GM18502 (cell line): ENCODE results near the gene FRMD8.

Experiments
- ATAC-seq: cut with Tn5 transposase; IDR thresholded peaks from one replicate; pipeline ENCODE4 v1.9.1; 2021; ENCODE audit warnings: mild to moderate bottlenecking; ENCODE audit not compliant: unreplicated experiment, poor library complexity

Gene FRMD8

DNA sequence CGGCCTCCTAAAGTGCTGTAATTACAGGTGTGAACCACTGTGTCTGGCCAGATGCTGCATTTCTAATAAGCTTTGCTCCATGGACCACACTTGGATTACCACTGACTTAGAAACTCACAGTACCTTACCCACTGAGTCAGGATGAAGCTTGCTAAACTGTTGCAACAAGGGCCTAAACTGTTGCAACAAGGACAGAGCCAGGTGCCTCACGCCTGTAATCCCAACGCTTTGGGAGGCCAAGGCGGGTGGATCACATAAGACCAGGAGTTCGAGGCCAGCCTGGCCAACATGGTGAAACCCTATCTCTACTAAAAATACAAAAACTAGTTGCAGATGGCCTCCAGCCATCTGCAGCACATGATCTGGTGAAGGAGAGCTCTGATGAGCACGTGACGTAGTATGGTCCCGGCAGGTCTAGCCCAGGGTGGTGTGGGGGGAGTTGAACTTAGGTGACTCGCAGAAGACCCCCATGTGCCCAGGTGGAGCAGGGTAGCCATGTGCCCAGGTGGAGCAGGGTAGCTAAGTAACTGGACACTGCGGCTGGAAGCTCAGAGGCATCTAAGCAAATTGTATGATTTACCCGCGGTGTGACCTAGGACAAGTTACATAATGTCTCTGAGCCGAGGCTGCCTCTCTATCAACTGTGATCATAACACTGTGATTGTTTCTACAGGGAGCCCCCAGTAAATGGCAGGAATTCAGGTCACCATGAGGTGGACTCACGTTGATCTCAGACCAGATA is 12.4 kb upstream of the FRMD8 start:
- no peak for ATAC-seq

DNA sequence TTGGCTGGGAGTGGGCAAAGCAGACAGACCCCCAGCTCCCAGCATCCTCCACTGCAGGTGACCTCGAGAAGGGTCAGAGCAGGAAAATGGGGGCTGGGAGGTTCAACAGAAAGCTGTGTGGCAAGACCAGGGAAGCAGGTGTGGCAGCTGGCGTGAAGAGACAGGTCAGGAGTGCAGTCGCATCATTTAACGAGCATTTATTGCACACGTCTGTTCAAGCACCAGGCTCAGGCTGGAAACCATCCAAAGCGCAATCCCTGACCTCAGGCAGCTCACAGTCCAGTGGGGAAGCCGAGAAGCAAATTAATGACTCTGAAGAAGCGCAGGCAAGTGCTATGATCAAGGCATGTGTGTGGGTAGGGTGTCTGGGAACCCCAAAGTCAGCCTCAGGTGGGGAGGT is 11.4 kb upstream of the FRMD8 start:
- no peak for ATAC-seq

DNA sequence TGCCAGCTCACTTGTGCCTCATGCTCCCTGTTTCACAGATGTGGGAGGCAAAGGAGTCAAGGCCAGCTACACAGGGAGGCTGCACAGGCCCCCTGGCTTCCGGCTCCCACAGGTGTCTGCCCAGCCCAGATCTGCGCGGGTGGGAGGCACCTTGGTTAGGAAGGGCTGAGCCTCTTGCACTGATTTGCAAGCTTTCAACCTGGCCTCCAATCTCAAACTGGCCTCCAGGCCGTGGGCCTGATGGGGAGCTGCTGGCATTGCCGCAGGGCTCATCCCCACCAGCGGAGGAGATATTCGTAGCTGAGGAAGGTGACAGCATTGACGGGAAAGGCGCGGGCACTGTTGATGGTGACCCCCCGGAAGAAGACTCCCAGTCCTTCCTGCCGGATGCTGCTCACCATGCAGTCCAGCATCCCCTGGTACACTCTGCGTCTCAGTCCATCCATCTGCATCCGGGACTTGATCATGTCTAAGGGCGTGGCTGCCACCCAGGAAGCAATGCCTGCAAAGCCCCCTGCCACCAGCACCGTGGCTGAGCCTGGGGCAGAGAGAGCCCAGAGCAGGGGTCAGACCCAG is 10.2 kb upstream of the FRMD8 start:
- ATAC-seq = no peak

DNA sequence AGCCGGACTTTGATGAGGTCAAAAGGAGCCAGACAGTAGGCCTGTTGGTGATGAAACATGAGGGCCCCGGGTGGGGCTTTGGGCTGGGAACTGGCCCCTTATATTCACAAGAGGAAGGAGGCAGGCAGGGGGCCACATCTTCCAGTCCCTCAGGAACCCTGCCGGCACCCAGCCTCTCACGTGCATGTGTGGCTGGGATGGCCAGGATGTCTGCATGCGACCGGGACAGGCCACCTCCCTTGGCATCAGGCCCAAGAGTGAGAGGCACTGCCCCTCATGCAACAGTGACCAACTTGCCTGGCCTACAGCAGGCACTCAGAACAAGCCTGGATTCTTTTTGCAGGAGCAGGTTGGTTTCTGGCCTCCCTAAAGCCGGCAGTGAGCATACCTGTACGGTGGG is 9.4 kb upstream of the FRMD8 start:
- no peak for ATAC-seq

DNA sequence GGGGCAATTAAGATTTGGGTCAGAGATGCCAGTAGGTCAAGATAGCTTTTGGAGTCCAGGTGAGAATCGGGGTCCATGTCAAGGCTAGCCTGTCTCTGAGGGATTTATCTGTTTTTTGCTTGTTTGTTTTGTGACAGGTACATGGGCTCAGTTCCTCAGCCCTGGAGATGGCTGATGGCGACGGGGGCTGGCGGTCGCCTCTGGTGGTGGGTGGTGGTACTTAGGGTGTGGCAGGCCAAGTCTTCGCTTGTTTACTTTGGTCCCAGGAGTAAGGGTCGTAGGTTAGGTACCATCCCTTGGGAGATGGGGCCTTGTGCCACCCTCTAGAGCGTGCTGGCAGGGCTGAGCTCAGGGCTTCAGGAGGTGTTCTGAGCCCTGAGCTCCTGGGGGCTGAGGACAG is 8.7 kb upstream of the FRMD8 start:
- no peak for ATAC-seq

- no peak for ATAC-seq
These were observed 8.1 kb upstream of the FRMD8 start for GRCh38 chr11:65378208-65378927.

- no peak for ATAC-seq
These were observed 7.4 kb upstream of the FRMD8 start for GRCh38 chr11:65378928-65379638.

GRCh38 chr11:65379698-65380459 is 6.6 kb upstream of the FRMD8 start:
- no peak for ATAC-seq

- no peak for ATAC-seq
These were observed 5.8 kb upstream of the FRMD8 start for GRCh38 chr11:65380460-65381119.

DNA sequence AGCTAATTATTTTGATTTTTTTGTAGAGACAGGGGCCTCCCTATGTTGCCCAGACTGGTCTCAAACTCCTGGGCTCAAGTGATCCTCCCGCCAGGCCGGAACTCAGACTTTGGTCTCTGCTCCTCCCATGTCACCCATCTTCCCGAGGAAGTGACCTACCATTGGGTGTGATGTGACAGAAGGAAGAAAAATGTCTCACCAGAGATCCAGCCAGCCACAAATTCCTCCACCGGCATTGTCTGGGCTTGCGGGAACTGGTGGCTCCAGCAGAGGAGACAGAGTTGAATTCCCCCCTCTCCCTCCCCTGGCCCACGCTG is 4.8 kb upstream of the FRMD8 start:
- ATAC-seq = peak; percentile 5

GRCh38 chr11:65382033-65382803 is 4.2 kb upstream of the FRMD8 start, which contains the start of gene SLC25A45:
Gene SLC25A45 (minus strand): TSS chr11:65382646. CDS start chr11:65381951, 695 bp downstream.
- peak; percentile 60 for ATAC-seq

- ATAC-seq = no peak
These were observed 3.6 kb upstream of the FRMD8 start for GRCh38 chr11:65382804-65383368.

- ATAC-seq = no peak
These were observed 2.7 kb upstream of the FRMD8 start for GRCh38 chr11:65383778-65384177.

GRCh38 chr11:65384301-65384889 is 2.0 kb upstream of the FRMD8 start:
- ATAC-seq = no peak

GRCh38 chr11:65388731-65389130 is 2.3 kb downstream of the FRMD8 start:
- ATAC-seq = no peak

- no peak for ATAC-seq
These were observed 3.0 kb downstream of the FRMD8 start for GRCh38 chr11:65389294-65389980.

DNA sequence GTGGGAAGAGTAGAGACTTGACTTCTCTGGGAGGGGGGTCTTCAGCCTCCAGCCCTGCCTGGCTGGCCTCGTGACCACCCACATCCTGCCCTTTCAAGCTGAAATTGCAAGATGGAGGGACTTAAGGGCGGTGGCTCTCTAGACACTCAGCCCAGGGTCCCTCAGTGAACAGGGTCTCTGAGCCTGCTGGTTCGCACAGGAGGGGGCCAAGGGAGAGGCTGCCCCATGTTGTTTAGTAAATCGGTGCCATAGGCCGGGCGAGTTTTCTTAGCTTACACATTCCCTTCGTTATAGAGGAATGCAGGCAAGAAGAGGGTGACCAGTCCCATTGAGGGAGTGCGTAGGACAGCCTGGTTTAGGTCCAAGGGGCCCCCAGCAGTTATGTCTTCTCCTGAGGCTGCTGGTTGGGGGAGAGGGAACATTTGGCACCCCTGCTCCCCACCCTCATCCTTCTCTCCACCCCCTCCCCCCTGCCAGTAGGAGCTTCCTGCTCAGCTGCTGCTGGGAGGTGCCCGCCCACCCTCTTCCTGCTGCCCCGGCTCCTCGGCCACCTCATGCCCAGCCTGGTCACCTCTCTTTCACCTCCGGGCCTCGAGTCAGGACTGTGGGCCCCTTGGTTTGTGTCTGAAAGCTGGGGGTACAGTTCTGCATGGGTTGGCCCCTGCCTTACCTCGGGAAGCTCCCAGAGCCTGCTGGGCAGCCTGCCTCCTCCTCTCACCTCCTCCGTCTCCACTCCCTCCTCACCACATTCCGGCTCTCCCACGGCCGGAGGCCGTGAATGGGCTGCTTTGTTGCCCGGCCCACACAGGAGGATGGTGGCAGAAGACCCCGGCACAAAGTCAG is 3.9 kb downstream of the FRMD8 start:
- ATAC-seq = no peak
